Uterus (tissue), 2 donors: ENCODE data around the gene UCHL3.

Experiments
- CTCF ChIP-seq, 4 experiments: fragments of 200-600 bp in 2 of 4; fragments of 450-650 bp in 2 of 4; sonication (generic) in 2 of 4; IDR thresholded peaks; one replicate each; pipeline ENCODE4 v1.5.1; 2016 to 2019; ENCODE audit warnings: antibody characterized with exemption in 4 of 4, mild to moderate bottlenecking in 2 of 4, moderate library complexity in 1 of 4
- POLR2A ChIP-seq, 2 donors: fragments of 450-650 bp; IDR thresholded peaks; one replicate each; pipeline ENCODE4 v1.6.1; 2016; ENCODE audit warnings: antibody characterized with exemption in 2 of 2, mild to moderate bottlenecking in 1 of 2, moderate library complexity in 1 of 2

- TF ChIP-seq CTCF (IDR thresholded peaks at IDR 0.05) (no peak), POLR2A (IDR thresholded peaks at IDR 0.05) (no peak)
Measured at GRCh38 chr13:75585153-75585552, 35.6 kb downstream of the UCHL3 start.
